Endothelial cell of umbilical vein (primary cell): ENCODE results near the gene ZNF621. TPM values are rescaled to one million over a fixed set of nuclear protein-coding genes. Genes with fewer than 3 reads are reported as not detected.

Source experiments
- BruUV-seq: library from RNA; stranded (reverse); fragments of 400-500 nt; replicated peaks from 2 replicates; lab custom pipeline; 2021; lab: Mats Ljungman, UMichigan
- CTCF ChIA-PET: fragments of 300-600, 350-600 bp; sonication (Branson Sonifier 250); formaldehyde crosslinking; loops from one replicate; lab custom pipeline; 2021; ENCODE audit warnings: antibody characterized with exemption, inconsistent platforms; lab: Charles Lee
- POLR2A ChIA-PET: fragments of 300-600, 350-600 bp; sonication (Branson Sonifier 250); formaldehyde crosslinking; loops from one replicate; lab custom pipeline; 2021; ENCODE audit warnings: antibody characterized with exemption, inconsistent platforms; lab: Charles Lee
- DNase-seq: peaks from one replicate; pipeline ENCODE4 v3.0.0-alpha.2; 2011; ENCODE audit warnings: low read depth, low spot score
- FAIRE-seq: peaks from 2 replicates; lab custom pipeline; 2011; peaks lifted over from hg19 to GRCh38; lab: Jason Lieb, UNC
- H2AFZ ChIP-seq: 2 replicates; pipeline ENCODE4 v1.6.0; 2012; ENCODE audit warnings: low read depth, low read length, control low read depth, inconsistent platforms
- H3K27ac ChIP-seq: 2 replicates; pipeline ENCODE4 v1.5.1; 2011; ENCODE audit warnings: low read depth, mild to moderate bottlenecking, control low read depth, low read length, moderate library complexity; ENCODE audit not compliant: insufficient read depth
- H3K27me3 ChIP-seq, 2 experiments: 2 replicates each; pipeline versions ENCODE4 v1.6.0 to v1.6.1; 2011; ENCODE audit warnings: low read length in 2 of 2, mixed read lengths in 1 of 2; ENCODE audit not compliant: control insufficient read depth in 2 of 2, insufficient read depth in 2 of 2
- H3K36me3 ChIP-seq, 2 experiments: 2 replicates in 1 of 2; 3 replicates in 1 of 2; pipeline ENCODE4 v1.5.1; 2011; ENCODE audit warnings: low read length in 2 of 2, mild to moderate bottlenecking in 1 of 2, moderate library complexity in 1 of 2; ENCODE audit not compliant: control insufficient read depth in 2 of 2, insufficient read depth in 2 of 2; ENCODE audit errors: extremely low read depth in 1 of 2
- H3K4me1 ChIP-seq: 3 replicates; pipeline ENCODE4 v1.5.1; 2011; ENCODE audit warnings: mild to moderate bottlenecking, low read length; ENCODE audit not compliant: control insufficient read depth, insufficient read depth; ENCODE audit errors: extremely low read depth
- H3K4me2 ChIP-seq: 2 replicates; pipeline ENCODE4 v1.6.1; 2011; ENCODE audit warnings: low read length, control low read depth, mixed read lengths; ENCODE audit not compliant: insufficient read depth
- H3K4me3 ChIP-seq, 3 experiments: fragments of 200-600 bp in 1 of 3; sonication (generic), shearing (Covaris generic) in 1 of 3; replicated peaks in 1 of 3; 2 replicates each; pipeline ENCODE4 v1.5.1; 2011 to 2016; ENCODE audit warnings: control low read depth in 3 of 3, low read length in 3 of 3, mild to moderate bottlenecking in 2 of 3, inconsistent platforms in 1 of 3, low read depth in 1 of 3, moderate library complexity in 1 of 3; ENCODE audit not compliant: insufficient read depth in 1 of 3
- H3K79me2 ChIP-seq: 2 replicates; pipeline ENCODE4 v1.6.0; 2012; ENCODE audit warnings: low read length, inconsistent platforms; ENCODE audit not compliant: control insufficient read depth, insufficient read depth
- H3K9ac ChIP-seq: replicated peaks from 2 replicates; pipeline ENCODE3; 2011; ENCODE audit warnings: low read length, control low read depth; ENCODE audit not compliant: insufficient read depth; ENCODE audit errors: extremely low read depth
- H3K9me1 ChIP-seq: replicated peaks from 3 replicates; pipeline ENCODE4 v1.6.0; 2011; ENCODE audit warnings: mild to moderate bottlenecking, low read length; ENCODE audit not compliant: control insufficient read depth, insufficient read depth; ENCODE audit errors: extremely low read depth
- H3K9me3 ChIP-seq: replicated peaks from 2 replicates; pipeline ENCODE4 v1.5.1; 2012; ENCODE audit warnings: low read length, inconsistent platforms; ENCODE audit not compliant: control insufficient read depth, insufficient read depth
- H4K20me1 ChIP-seq: replicated peaks from 2 replicates; pipeline ENCODE3; 2011; ENCODE audit warnings: mild to moderate bottlenecking, low read length; ENCODE audit not compliant: control insufficient read depth, insufficient read depth; ENCODE audit errors: extremely low read depth
- CTCF ChIP-seq, 2 donors: IDR thresholded peaks; 1 replicate in 1 of 2; 2 replicates in 1 of 2; pipeline ENCODE4 v1.5.1; 2011; ENCODE audit warnings: low read length in 2 of 2, mild to moderate bottlenecking in 2 of 2, moderate library complexity in 2 of 2, control low read depth in 1 of 2, inconsistent platforms in 1 of 2, low read depth in 1 of 2; ENCODE audit not compliant: insufficient read depth in 1 of 2; ENCODE audit errors: extremely low read depth in 1 of 2
- EZH2 ChIP-seq: IDR thresholded peaks from 2 replicates; pipeline ENCODE4 v1.6.1; 2012; ENCODE audit warnings: borderline replicate concordance, low read depth, mild to moderate bottlenecking, moderate library complexity, low read length, inconsistent platforms; ENCODE audit not compliant: severe bottlenecking
- FOS ChIP-seq: IDR thresholded peaks from 2 replicates; pipeline ENCODE4 v1.6.1; 2011; ENCODE audit warnings: mild to moderate bottlenecking, low read length, moderate library complexity, borderline replicate concordance; ENCODE audit not compliant: insufficient read depth
- GATA2 ChIP-seq: IDR thresholded peaks from 2 replicates; pipeline ENCODE4 v1.7.0; 2011; ENCODE audit warnings: low read depth, mild to moderate bottlenecking, moderate library complexity, mixed read lengths, low read length; ENCODE audit not compliant: insufficient read length, insufficient read depth
- JUN ChIP-seq: IDR thresholded peaks from 2 replicates; pipeline ENCODE4 v1.6.1; 2011; ENCODE audit warnings: borderline replicate concordance, low read depth; ENCODE audit not compliant: insufficient read length, insufficient read depth
- dilution Hi-C: fragments of 300-500 bp; cut with MboI; formaldehyde crosslinking; loops from one replicate; pipeline ENCODE4 v1.15.0; 2019; ENCODE audit warnings: low sequenced_read_pairs; ENCODE audit not compliant: extremely low pct_ligation_motif_present
- intact Hi-C: fragments of 100-400 bp; cut with micrococcal nuclease; formaldehyde crosslinking; loops from one replicate; pipeline ENCODE4 v1.10.0; 2022
- polyA plus RNA-seq, 4 experiments: library from polyadenylated mRNA; depleted of rRNA in 3 of 4; stranded (reverse) in 3 of 4; unstranded in 1 of 4; fragments of >200 nt; gene quantifications; 2 replicates each; pipeline versions ENCODE4 v1.2.1 to v1.2.3, GENCODE V29; 2011 to 2012; ENCODE audit warnings: missing spikeins in 1 of 4
- total RNA-seq: library from RNA; stranded (reverse); gene quantifications from 2 replicates; pipeline ENCODE4 v1.2.3, GENCODE V29; 2021

The ZNF621 gene
- total and polyA plus RNA-seq, 2 donors (not counting 3 experiments of a cell fraction or from before 2014, with no cell fraction given), result 8.5 to 22.5 TPM

- H3K4me3 ChIP-seq, result no peak overlapping the region
- H3K9me3 ChIP-seq, result no peaks in the 10 kb centered on the region
- H3K9ac ChIP-seq, result no peak overlapping the region
- no peaks in the 10 kb centered on the region for H3K27me3 ChIP-seq
- DNase-seq (peak; percentile 68), FAIRE-seq (peak; percentile 92)
- TF ChIP-seq GATA2 (no peak), FOS (no peak), JUN (no peak), CTCF (IDR thresholded peaks at IDR 0.05; ENCODE audit: extremely low read depth in 1 of 2, insufficient read depth in 1 of 2, low read depth in 1 of 2, low read length in 2 of 2) (peak; percentile 99 to 100), EZH2 (peak; percentile 65)
- intact Hi-C loops (loop anchor here (1.0 to 5.0 kb wide), 8 partner anchors 337 to 1297 kb away; no protein-coding TSS in a partner anchor), dilution Hi-C loops (no loop called here)
- H3K4me2 ChIP-seq, result no peak overlapping the region
- BruUV-seq, result no TSS peak
- ChIA-PET POLR2A (interaction anchor here (1.6 kb wide), 1 partner anchor 614 kb away, joined by 4 read pairs; the partner anchor contains the start of gene CTNNB1), CTCF (interaction anchor here (0.9 to 6.5 kb wide), 11 partner anchors 14 to 1296 kb away, joined by 3 to 91 read pairs (median 4); partner anchors contain the start of gene CTNNB1)
- no peaks in the 10 kb centered on the region for H3K36me3 ChIP-seq
- H3K79me2 ChIP-seq, result no peaks in the 10 kb centered on the region
- no peaks in the 10 kb centered on the region for H3K4me1 ChIP-seq
- H3K27ac ChIP-seq, result no peak overlapping the region
- no peak overlapping the region for H2AFZ ChIP-seq
- H3K9me1 ChIP-seq, result no peaks in the 10 kb centered on the region
- H4K20me1 ChIP-seq, result no peaks in the 10 kb centered on the region
Measured at GRCh38 chr3:40584625-40585189, 59.9 kb downstream of the ZNF621 start.
